PFSK-1 (cell line): Measurements from ENCODE around the gene NRCAM.

Experiments used
- FOXP2 ChIP-seq: optimal IDR thresholded peaks from 2 replicates; pipeline ENCODE3; 2011; ENCODE audit warnings: borderline replicate concordance, control low read depth, inconsistent platforms; ENCODE audit not compliant: insufficient read depth; ENCODE audit errors: extremely low read length, extremely low read depth
- POLR2AphosphoS5 ChIP-seq: IDR thresholded peaks from 2 replicates; pipeline ENCODE4 v1.6.1; 2012; ENCODE audit warnings: low read depth, mild to moderate bottlenecking, control low read depth, low read length, moderate library complexity
- SIN3A ChIP-seq: IDR thresholded peaks from 2 replicates; pipeline ENCODE4 v1.6.1; 2012; ENCODE audit warnings: mild to moderate bottlenecking, low read length, moderate library complexity, borderline replicate concordance; ENCODE audit not compliant: insufficient read depth
- TAF1 ChIP-seq: IDR thresholded peaks from 2 replicates; pipeline ENCODE4 v1.6.1; 2012; ENCODE audit warnings: low read length, control low read depth, borderline replicate concordance; ENCODE audit not compliant: insufficient read depth
- TF ChIP-seq, protein P1 (sequence below), 2 experiments: IDR thresholded peaks; 2 replicates each; pipeline versions ENCODE4 v1.6.1 to v1.8.0; 2011 to 2012; ENCODE audit warnings: low read depth in 2 of 2, low read length in 2 of 2, control low read depth in 1 of 2, inconsistent platforms in 1 of 2, mild to moderate bottlenecking in 1 of 2, moderate library complexity in 1 of 2; ENCODE audit not compliant: insufficient read depth in 1 of 2

DNA sequence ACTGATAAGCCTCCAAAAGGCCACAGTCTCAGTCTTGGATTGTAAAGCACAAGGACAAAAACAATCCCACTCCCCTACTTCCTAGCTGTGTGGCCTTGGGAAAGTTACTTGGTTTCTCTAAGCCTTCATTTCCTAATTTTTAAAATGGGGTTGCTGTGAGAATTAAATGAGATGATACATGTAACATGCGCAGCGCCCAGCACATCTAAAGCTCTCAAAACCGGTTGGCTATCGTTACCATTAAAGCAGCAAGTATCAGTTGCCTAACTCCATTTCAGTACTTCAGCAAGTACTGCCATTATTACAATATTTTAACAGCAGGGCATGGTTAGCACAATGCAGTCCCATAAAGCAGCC is 1.9 kb downstream of the NRCAM start:
- TF ChIP-seq TAF1 (no peak), POLR2AphosphoS5 (no peak), SIN3A (no peak), FOXP2 (no peak)
- TF ChIP-seq, protein P1, sequence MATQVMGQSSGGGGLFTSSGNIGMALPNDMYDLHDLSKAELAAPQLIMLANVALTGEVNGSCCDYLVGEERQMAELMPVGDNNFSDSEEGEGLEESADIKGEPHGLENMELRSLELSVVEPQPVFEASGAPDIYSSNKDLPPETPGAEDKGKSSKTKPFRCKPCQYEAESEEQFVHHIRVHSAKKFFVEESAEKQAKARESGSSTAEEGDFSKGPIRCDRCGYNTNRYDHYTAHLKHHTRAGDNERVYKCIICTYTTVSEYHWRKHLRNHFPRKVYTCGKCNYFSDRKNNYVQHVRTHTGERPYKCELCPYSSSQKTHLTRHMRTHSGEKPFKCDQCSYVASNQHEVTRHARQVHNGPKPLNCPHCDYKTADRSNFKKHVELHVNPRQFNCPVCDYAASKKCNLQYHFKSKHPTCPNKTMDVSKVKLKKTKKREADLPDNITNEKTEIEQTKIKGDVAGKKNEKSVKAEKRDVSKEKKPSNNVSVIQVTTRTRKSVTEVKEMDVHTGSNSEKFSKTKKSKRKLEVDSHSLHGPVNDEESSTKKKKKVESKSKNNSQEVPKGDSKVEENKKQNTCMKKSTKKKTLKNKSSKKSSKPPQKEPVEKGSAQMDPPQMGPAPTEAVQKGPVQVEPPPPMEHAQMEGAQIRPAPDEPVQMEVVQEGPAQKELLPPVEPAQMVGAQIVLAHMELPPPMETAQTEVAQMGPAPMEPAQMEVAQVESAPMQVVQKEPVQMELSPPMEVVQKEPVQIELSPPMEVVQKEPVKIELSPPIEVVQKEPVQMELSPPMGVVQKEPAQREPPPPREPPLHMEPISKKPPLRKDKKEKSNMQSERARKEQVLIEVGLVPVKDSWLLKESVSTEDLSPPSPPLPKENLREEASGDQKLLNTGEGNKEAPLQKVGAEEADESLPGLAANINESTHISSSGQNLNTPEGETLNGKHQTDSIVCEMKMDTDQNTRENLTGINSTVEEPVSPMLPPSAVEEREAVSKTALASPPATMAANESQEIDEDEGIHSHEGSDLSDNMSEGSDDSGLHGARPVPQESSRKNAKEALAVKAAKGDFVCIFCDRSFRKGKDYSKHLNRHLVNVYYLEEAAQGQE (IDR thresholded peaks at IDR 0.05; ENCODE audit: insufficient read depth in 1 of 2, low read depth in 2 of 2, low read length in 2 of 2): no peak
